ENCODE data around the gene CSNK1E.

Gene CSNK1E

GRCh38 chr22:38266120-38266519, 51.1 kb downstream of the CSNK1E start:
- TF ChIP-seq CTCF (IDR thresholded peaks at IDR 0.05; ENCODE audit: low read length, missing control alignments), result no peak

GRCh38 chr22:38264322-38264843, 52.9 kb downstream of the CSNK1E start:
- no peak for DNase-seq (ENCODE audit: low read depth)
- H3K4me3 ChIP-seq (replicated peaks; ENCODE audit: low read depth, low read length), result no peak overlapping the region
- no peak for TF ChIP-seq CTCF (IDR thresholded peaks at IDR 0.05; ENCODE audit: low read length, missing control alignments)

More at GRCh38 chr22:38266120-38266519, 51.1 kb downstream of the CSNK1E start:
- no peak for DNase-seq (ENCODE audit: low read depth)
- H3K4me3 ChIP-seq (replicated peaks; ENCODE audit: low read depth, low read length), result no peak overlapping the region

DNA sequence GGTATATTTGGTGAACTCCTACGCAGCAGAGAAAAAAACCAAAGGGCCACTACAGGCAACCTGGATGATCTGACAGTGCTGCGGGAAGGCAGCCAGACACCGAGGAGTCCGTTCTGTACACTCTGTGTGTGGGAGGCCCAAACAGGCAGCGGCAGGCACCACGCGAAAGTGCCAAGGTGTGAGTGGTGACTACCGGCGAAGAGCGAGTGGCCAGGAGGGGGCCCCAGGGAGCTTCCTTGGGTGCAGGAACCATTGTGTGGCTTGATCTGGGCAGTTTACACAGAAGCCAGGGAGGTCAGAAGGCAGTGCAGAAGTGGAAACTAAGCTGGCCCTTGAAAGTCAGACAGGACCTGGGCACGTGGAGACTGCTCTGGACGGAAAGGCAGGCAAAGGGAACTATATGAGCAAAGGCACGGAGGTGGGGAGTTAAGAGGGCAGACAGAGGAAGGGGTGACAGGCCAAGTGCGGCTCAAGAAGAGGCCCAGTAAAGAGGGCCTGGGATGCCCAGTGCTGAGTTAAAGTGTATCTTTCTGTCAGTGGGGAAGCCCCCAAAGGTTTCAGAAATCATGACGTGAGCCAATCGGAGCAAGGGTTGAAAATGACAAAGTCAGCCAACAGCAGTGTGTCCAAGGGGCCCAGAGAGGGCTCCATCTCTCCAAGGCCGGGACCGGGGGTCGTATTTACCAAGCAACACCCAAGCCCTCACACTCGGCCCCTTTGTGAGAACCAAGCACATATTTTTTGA, 55.0 kb downstream of the CSNK1E start:
- DNase-seq (ENCODE audit: low read depth), result no peak
- TF ChIP-seq CTCF (IDR thresholded peaks at IDR 0.05; ENCODE audit: low read length, missing control alignments), result peak; percentile 55
- no peak overlapping the region for H3K4me3 ChIP-seq (replicated peaks; ENCODE audit: low read depth, low read length)

DNA sequence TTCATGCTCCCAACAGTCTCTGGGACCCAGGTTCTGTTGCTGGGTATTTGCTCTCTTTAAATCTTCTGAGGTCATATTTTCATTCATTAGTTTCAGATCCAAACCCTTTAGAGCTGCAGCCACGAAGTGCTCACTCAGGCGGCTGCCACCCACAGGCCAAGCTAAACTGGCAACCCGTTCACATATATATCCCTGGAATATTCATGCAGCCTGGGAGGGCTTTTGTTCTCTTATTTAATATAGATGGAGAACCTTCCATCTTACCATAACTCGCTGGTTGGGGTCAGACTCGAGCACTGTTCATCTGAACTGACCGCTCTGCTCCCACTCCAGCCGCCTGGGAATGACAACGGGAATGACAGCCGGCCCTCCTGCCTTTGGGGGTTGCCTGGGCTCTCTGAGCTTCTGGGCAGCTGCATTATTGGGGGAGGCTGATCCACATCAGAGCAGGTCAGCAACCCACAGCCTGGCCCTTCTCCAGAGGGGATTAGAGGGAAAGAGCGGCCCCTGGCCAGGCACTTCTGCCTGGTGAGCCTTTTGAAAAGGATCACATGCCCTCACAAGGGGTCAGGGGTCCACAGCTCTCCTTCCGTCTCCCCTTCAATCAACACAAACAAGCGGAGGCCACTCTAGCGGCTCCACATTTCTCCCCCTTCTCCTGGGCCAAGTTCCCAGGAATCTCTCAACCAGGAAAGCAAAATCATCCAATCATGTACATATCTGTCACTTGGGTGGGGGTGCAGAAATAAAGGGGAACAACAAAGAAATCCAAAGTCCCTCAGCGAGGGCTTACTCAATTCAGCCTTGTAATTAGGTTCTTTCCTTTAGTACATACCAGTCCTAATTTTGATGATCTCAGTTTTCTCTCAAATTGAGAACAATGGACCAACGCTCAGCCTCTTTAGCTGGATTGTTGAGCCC, 56.2 kb downstream of the CSNK1E start:
- DNase-seq (ENCODE audit: low read depth), result no peak
- no peak overlapping the region for H3K4me3 ChIP-seq (replicated peaks; ENCODE audit: low read depth, low read length)
- peak; percentile 20 for TF ChIP-seq CTCF (IDR thresholded peaks at IDR 0.05; ENCODE audit: low read length, missing control alignments)

- H3K4me3 ChIP-seq (replicated peaks; ENCODE audit: low read depth, low read length), result no peak overlapping the region
- TF ChIP-seq CTCF (IDR thresholded peaks at IDR 0.05; ENCODE audit: low read length, missing control alignments), result no peak
- DNase-seq (ENCODE audit: low read depth), result no peak
These were observed 57.9 kb downstream of the CSNK1E start for GRCh38 chr22:38259370-38259769.

DNA sequence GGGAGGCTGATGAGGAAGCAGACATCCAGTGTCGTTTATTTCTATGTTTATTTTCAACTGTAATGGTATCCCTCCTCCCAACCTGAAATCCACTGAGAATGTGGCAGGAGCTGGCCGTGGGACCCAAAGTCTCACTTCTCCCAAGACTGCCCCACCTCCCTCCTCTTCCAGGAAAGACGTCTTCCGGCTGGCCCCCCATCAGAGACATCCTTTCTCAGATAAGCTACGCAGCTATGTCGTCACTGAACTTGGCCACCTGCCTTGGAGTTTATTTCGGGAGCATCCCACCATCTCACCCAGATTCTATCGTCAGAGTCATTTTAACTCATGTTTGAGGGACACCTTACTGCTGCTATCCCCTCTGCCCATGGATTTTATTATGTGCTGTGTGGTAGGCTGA, 58.3 kb downstream of the CSNK1E start:
- no peak overlapping the region for H3K4me3 ChIP-seq (replicated peaks; ENCODE audit: low read depth, low read length)
- TF ChIP-seq CTCF (IDR thresholded peaks at IDR 0.05; ENCODE audit: low read length, missing control alignments), result no peak

More for the DNA sequence above, 58.3 kb downstream of the CSNK1E start:
- DNase-seq (ENCODE audit: low read depth), result peak; percentile 96
